Stimulated activated CD4-positive, alpha-beta T cell treated with anti-CD3 and anti-CD28 coated beads, Interleukin-1b, Interleukin-23, amount 100 ng/mL, for 24 hours (primary cell): ENCODE measurements around the gene NFE2L1.
"Not testable (repeated sequence)": the region's sequence is repeated elsewhere in the genome, so short reads cannot be mapped to it uniquely, and the experiment has no call there.

ENCODE experiments used
- DNase-seq, 4 experiments: peaks; one replicate each; pipeline ENCODE4 v3.0.0-alpha.2; 2020; ENCODE audit warnings: low read depth in 4 of 4, low spot score in 1 of 4

The NFE2L1 gene

DNA sequence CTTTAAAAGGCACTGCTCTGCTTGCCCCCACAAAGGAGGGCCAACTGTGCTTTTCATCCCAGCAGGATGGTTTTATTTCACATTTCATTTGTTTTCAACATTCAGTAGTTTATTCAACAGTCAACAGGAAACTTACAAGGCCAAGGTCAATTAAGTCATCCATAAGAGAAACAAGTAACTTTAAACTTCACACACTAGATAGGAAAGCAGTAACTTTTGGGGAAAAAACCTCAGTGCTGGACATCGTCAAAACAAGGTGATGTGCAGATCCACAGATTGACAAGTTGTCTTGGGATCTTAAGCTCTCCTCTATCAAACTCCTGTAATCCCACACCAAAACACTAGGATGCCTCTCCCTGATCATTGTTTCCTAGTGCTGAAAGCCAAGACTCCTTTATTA lies 18.5 kb downstream of the NFE2L1 start:
- DNase-seq: no peak

DNA sequence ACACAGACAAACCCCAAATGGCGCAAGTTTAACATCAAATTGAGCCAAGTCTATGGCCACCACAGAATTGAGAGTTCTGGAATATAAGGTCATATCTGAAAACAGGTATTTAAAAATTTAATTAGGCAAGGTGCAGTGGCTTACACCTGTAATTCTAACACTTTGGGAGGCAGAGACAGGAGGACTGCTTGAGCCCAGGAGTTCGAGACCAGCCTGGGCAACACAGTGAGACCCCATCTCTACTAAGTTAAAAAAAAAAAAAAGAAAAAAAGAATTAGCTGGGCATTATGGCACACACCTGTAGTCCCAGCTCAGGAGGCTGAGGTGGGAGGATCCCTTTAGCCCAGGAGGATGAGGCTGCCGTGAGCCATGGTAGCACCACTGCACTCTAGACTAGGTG lies 19.1 kb downstream of the NFE2L1 start:
- DNase-seq: no peak

DNA sequence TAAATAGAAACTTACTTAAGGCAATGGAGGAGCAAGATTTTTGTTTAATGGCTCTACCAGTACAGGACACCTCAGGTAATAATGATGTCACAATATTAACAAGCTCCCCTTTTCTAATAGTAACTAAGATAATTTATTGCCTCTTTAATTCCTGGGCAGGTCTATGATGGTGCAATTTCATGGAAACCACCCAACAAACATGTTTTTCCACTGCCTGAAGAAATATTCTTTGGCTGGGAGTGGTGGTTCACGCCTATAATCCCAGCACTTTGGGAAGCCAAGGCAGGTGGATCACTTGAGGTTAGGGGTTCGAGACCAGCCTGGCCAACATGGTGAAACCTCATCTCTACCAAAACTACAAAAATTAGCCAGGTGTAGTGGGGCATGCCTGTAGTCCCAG lies 19.6 kb downstream of the NFE2L1 start:
- DNase-seq: not testable (repeated sequence)

DNA sequence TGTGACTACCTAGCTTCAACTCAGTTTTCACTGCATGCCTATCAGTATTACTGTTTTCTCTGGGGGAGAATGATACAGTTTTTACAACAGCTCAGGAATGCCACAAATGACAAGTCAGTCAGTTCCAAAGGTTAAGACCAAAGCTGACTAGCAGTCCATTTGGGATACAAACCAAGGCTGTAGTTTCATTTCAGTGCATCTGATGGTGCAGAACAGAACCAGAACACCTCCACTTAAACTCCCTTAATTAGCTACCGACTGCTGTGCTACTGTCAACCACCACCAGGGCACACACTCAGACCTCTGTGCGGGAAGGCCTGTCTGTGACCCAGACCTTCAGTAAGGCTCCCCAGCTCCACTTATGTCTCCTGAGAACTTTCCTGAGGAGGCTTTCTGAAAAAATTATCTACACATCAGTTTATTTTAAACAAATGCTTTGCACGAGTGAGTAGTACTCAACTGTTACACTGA lies 20.4 kb downstream of the NFE2L1 start:
- DNase-seq: no peak

DNA sequence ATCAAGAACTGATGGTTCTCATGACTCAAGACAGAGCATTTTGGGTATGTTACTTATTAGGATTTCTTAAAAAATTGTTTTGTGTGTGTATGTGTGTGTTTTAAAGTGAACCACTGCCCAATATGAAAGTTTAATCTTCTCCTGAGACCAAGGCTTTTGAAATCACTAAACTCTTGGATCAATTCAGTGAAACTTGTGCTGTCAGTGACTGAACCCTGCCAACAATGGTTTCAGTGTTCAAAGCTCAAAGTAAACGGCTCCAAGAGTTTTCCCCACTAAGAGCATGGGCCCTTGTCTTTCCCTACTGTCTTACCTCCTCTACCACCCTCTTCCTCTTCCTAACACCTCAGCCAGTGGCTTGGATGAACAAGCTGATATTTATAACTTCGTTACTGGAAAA lies 22.0 kb downstream of the NFE2L1 start:
- DNase-seq: no peak

GRCh38 chr17:48071654-48072053 lies 23.5 kb downstream of the NFE2L1 start:
- no peak for DNase-seq

GRCh38 chr17:48072811-48073210 lies 24.7 kb downstream of the NFE2L1 start:
- not testable (repeated sequence) for DNase-seq

DNA sequence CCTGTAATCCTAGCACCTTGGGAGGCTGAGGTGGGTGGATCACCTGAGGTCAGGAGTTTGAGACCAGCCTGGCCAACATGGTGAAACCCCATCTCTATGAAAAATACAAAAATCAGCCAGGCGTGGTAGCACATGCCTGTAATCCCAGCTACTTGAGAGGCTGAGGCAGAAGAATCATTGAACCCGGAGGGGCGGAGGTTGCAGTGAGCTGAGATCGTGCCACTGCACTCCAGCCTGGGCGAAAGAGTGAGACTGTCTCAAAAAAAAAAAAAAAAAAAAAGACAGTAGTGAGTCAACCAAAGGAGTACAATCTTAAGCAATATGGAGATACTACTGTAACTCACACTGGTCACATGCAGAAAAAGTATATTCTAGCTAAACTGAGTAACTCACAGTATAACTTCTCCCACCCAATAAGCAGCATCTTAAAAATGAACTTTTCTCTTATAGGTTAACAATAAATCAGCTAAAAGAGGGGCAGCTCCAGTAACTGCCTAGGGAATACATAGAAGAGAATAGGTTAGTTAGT lies 25.5 kb downstream of the NFE2L1 start:
- not testable (repeated sequence) for DNase-seq

GRCh38 chr17:48074322-48075081 lies 26.3 kb downstream of the NFE2L1 start:
- peak; percentile 46 to 60 (median 56) for DNase-seq

DNA sequence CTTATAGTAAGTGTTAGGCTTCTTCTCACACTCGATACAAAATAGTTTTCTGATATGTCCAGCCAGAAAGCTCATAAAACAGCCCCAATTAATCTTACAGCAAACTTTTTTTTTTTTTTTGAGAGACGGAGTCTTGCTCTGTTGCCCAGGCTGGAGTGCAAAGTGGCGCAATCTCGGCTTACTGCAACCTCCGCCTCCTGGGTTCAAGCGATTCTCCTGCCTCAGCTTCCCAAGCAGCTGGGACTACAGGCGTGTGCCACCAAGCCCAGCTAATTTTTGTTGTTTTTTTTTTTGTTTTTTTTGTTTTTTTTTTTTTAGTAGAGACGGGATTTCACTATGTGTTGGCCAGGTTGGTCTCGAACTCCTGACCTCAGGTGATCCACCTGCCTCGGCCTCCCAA lies 29.0 kb downstream of the NFE2L1 start:
- not testable (repeated sequence) for DNase-seq

DNA sequence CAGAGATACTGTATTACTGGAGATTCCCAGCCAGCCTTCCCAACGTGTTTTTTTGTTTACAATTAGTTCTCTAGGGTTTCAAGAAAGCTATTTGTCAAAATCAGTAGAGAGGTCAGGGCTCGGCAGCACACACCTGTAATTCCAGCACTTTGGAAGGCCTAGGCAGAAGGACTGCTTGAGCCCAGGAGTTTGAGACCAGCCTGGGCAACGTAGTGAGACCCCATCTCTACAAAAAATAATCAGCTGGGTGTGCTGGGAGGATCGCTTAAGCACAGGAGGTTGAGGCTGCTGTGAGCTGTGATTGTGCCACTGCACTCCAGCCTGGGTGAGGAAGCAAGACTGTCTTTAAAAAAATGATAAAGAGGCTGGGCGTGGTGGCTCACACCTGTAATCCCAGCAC lies 33.7 kb downstream of the NFE2L1 start:
- no peak for DNase-seq

GRCh38 chr17:48084932-48085331 lies 36.8 kb downstream of the NFE2L1 start:
- no peak for DNase-seq

GRCh38 chr17:48093341-48094045 lies 45.3 kb downstream of the NFE2L1 start:
- DNase-seq: no peak

GRCh38 chr17:48095611-48096010 lies 47.5 kb downstream of the NFE2L1 start:
- no peak for DNase-seq

GRCh38 chr17:48100160-48100559 lies 52.0 kb downstream of the NFE2L1 start:
- DNase-seq: no peak

- no peak for DNase-seq
These were observed 52.4 kb downstream of the NFE2L1 start for GRCh38 chr17:48100591-48101011.

DNA sequence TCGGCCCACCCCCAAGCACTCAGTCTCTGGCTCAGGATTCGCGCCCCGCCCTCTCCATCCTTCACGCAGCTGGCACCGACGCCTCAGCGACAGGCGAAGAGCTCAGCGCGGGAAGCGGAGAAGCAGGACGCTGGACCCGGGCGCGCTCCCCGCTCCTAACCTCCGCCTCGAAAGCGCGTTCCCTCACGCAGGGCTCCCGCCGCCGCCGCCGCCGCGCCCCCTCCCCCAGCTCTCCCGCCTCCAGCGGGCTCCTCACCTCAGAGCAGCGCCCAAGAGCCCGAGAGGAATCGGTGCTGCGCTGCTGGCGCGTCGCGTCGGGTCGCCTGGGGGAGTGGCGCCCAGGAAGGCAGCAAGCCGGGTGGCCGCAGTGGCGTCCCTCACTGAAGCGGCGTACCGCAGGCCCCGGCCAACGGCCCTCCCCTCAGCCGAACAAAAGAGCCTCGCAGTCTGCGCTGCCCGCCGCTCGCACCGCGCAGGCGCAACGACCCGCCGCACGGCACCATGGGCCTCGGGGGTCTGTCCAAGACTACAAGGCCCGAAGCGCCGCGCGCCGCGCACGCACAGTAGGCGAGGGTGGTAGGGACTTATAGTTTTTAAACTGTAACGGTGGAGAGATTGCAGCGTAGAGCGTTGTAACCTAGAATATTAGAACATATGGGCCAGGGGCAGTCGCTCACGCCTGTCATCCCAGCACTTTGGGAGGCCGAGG lies 53.0 kb downstream of the NFE2L1 start, which contains the start of gene CBX1:
Gene CBX1 (minus strand): TSS at position 467 of the 709 bp plus-strand sequence. CDS start 24,474 bp downstream, outside the sequence.
- DNase-seq: peak; percentile 79 to 92 (median 88)

DNA sequence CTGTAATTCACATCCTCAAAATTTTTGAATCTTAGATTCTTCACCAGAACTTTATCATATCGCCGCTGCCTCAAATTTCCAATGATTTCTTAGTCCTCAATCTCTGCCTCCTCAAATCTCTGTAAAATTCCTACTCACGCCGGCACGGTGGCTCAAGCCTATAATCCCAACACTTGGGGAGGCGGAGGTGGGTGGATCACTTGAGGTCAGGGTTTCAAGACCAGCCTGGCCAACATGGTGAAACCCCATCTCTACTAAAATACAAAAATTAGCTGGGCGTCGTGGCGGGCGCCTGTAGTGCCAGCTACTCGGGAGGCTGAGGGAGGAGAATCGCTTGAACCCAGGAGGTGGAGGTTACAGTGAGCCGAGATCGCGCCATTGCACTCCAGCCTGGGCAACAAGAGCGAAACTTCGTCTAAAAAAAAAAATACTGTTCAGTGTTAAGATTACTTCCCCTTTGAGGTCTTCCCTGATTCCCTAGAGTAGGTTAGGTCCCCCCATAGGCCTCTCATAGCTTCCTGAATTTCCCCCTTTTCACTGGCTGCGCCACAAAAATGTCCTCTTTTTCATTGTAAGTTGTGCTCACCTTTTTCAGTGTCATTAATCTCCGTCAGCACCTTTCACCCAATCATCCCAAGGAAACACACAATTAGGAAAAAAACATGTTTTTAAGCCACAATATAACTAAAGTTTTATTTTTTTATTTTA lies 54.0 kb downstream of the NFE2L1 start:
- DNase-seq: no peak

- DNase-seq: no peak
These were observed 54.9 kb downstream of the NFE2L1 start for GRCh38 chr17:48102798-48103715.

- DNase-seq: no peak
These were observed 56.3 kb downstream of the NFE2L1 start for GRCh38 chr17:48104440-48104839.
